ENCODE measurements around the gene SESN1.

The SESN1 gene

GRCh38 chr6:109024784-109025183, 69.9 kb downstream of the SESN1 start:
- no peak for DNase-seq

DNA sequence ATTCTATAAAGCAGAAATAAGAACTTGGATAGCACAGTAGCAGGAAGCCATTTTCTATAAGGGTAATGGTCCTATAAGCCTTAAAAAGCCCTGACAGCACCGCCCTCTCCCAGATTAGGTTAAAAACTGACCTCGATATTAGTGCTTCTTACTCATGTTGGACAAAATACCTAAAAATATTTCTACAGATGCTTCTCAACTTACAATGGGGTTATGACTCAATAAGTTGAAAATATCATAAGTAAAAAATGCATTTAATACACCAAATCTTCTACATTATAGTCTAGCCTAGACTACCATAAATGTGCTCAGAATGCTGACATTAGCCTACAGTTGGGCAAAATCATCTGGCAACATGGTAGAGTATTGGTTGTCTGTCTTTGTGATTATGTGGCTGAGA, 70.3 kb downstream of the SESN1 start:
- DNase-seq = no peak

GRCh38 chr6:109023356-109023925, 71.2 kb downstream of the SESN1 start:
- DNase-seq = no peak

DNA sequence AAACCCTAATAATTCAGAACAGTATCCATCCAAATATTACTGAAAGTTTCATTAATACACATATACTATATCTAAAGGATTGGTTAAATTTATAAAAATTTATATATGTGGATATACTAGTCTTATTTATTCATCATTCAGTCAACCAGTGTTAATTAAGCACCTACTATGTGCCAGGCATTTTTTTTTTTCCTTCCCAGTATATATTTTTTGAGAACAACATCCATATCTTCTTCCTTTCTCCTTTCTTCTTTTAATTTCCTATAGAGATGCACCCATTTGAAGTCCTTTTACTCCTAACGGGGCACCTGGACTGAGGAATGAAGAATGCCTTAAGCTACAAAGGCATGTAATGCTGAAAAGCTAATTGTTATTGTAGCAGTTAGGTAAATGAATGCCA, 72.8 kb downstream of the SESN1 start:
- no peak for DNase-seq

DNA sequence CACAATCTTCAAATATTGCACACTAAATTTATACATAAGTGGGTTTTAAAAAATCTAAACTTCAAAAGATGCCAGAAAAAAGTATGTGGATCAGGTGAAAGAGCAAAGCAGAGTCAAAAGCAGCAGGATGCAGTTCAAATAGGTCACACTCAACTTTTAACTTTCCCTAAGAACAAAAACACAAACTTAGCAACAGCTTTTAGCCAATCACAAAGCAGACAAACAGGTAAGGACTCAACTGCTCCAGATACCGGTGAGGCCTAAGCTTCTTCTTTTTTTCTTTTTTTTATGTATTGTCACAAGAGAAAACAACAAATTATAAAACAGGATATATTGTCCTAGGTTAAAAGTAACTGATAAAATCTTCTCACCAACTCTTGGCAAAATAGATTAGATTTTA, 74.7 kb downstream of the SESN1 start:
- no peak for DNase-seq

GRCh38 chr6:109015176-109015575, 79.5 kb downstream of the SESN1 start:
- no peak for DNase-seq

GRCh38 chr6:109014606-109015005, 80.0 kb downstream of the SESN1 start:
- no peak for DNase-seq

DNA sequence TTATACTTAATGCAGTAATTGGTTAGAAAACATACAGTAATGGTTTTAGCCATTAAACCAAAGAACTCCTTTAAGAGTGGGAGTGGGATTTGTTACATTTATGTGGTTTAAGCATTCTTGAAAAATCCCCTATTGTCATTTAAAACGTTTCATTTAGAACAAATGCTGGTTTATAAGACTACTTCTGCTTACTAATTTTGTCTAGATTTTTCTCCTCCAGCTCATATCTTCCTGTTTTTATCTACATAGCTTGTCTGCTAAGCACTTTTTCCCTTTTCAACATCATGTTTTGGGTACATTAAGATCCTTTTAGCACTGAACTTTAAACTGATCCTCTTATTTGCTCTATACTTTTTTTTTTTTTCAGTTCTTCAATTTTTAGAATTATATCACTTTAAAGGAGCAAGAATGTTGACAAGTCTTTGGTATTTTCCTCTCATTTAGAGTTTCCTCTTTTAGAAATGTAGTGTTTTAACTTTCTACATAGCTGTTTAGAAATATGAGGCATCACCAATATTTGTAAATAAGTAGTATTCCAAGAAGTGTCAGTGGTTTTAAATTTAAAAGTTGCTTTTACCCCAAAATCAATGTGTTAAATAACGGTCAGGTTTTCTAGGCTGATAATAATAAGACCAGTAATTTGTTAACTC, 80.9 kb downstream of the SESN1 start:
- no peak for DNase-seq

DNA sequence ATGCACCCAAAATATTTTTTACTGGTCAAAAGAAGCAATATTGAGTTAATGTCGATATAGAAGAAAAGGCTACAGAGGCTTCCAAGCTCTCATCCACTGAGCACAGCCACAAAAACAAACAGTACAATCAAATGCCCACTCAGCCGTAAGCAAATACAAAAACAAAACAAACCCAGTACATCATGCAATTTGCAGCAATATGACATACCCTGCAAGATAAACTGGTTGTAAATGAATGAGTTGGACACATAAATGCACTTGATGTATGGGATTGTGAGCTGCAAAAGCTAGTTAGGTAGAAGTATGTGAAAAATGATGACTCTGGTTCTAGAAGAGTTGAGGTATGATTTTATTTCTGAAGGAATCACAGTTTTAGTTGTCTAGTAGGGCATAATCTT, 83.9 kb downstream of the SESN1 start:
- DNase-seq = no peak

- no peak for DNase-seq
Measured at GRCh38 chr6:109009962-109010704, 84.5 kb downstream of the SESN1 start.

- peak; percentile 93 for DNase-seq
Measured at GRCh38 chr6:109009236-109009961, 85.2 kb downstream of the SESN1 start.

DNA sequence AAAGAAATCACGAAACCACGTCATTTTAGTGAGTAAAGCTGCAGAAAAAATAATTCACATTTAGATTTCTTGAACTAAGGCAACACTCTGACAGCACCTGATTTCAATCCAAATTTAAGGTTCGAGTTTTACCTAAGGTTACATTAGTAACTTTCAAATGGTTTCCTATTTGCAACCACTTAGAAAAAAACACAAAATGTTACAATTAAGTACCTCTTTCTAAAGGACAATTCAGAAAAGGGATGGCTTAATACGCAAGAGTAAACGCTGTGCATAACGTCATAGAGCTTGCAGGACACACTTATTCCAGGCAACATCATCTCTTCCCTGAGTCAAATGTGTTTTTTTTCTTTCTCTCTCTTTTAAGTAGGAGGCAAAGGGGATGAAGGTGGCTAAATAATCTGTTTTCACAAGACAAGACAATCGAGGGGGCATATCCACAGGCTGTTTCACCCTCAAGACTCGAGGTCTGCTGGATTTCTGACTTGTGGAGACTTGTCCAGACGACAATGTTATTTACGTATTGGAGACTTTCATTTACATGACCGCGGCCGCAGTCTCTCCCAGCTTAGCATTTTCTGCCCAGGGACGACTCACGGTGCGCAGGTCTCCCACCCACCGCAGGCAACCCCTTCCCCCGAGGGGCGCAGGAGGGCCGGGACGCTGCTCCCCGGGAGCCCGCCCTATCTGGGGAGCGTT, 86.0 kb downstream of the SESN1 start:
- peak; percentile 52 for DNase-seq

GRCh38 chr6:109008054-109008453, 86.6 kb downstream of the SESN1 start:
- DNase-seq = no peak

- no peak for DNase-seq
Measured at GRCh38 chr6:109007521-109007920, 87.1 kb downstream of the SESN1 start.

DNA sequence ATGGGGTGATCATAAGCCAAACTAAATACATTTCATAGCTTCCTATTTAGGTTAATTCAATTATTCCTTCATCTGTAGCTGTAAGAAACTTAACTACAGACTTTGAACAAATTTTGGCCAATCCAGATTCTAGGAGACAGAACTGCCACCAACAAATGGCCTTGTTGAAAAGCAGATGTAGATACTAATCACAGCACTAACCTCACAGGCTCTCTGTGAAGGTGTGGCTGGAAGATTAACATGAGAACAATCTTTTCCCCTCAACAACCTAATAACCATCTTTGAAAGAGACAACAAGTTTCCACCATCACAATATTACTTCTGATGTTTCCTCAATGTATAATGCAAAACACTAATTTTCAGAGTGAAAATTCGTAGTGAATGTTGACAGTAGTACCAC, 87.8 kb downstream of the SESN1 start:
- no peak for DNase-seq

DNA sequence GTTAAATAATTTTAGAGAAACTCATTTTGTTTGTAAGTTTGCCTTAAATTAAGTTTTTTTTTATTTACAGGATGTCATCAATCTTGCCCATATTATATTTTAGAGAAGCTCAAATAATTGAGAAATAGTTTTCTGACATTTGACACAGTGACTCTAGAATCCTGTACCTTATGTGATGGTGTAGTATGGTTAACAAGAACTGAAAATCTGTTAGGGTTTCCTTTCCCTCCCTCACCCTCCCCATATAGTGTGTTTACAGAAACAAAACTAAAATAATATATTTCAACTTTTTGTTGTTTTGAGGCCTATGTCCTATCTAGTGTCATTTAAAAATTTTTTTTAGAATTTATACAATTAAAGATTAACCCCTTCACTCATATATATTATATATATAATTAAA, 91.8 kb downstream of the SESN1 start:
- DNase-seq = no peak

GRCh38 chr6:109002051-109002697, 92.5 kb downstream of the SESN1 start:
- DNase-seq = no peak

DNA sequence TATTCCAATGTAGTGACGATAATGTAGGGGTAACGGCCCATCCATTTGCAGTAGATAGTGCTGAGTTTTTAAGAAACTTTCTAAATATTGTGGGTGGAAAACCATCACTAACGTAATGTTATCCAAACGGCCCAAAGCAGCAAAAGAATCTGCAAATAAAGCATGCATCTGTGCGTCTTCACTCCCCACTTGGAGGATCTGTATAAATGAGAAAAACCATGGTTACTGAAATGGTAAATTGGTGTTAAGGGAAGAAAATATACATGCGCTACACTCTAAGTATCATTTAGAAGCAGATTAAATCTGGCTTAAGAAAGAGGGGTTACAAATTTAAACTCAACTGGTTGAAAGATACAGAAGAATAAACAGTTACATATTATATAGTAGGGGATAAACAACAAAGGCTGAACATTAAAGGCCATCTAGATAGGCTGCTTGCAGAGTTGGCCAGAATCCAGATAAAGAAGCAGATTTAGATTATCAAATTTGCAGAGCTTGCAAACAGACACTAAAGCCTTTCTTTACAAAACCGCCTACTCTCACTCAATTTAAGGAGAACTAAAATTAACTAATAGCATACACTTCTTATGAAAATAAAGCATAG, 93.3 kb downstream of the SESN1 start:
- DNase-seq = peak; percentile 22

DNA sequence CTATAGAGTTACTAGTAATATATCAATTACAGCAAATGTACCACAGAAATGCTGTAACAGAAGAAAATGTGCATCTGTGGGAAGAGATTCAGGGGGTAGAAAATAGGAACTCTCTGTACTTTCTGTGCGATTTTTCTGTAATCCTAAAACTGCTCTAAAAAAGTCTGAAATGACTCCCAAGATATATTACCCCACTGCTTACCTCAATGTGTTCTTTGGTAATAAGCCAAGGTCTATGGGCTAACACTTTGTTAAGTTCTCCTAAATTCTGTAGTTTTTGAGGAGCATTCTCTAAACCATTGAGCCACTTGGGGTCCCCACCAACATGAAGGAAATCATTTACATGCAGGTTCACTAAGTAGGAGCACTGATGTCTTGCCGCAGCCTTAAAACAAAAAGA, 94.4 kb downstream of the SESN1 start:
- no peak for DNase-seq

GRCh38 chr6:108999428-108999827, 95.2 kb downstream of the SESN1 start:
- DNase-seq = no peak

DNA sequence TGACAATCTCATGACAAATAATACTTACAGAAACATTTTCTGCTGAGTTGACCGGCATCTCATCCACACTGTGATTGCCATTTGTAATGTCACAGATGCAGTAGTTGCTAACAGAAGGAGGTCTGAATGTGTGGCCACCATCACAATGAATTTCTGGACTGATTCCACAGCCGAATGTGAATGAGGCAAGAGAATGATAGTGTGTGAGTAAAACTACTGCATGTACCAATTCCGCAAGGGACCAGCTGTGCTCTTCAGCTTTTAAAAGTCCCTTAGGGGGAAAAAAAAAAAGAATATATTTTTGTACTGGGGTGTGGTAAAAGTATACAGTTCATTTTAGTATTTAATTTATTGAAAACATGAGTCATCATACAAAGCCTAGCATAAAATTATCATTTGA, 96.2 kb downstream of the SESN1 start:
- no peak for DNase-seq

DNA sequence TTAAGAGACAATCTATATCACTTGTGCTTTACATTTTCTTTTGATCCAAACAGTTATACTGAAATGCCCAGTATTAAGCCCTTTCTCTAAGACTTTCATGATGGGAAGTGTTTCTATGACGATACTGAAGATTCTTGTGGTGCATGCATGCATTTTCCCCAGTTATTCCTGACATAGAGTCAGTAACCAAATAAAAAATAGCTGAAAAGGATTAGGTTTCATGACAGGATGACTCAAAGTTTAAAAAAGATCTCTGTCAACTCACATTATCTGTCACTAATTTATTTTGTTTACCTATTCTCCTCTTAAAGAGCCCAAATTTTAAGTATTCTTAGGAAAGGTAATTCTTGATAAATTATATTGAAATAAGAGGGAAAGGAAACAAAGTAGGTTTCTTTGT, 98.4 kb downstream of the SESN1 start:
- DNase-seq = no peak

All from RPMI8226 (cell line).